Mucosa of gallbladder (tissue), 1 donor: ENCODE data around the gene MOK. TPM values are rescaled to one million over a fixed set of nuclear protein-coding genes. Genes with fewer than 3 reads are reported as not detected.
A peak's percentile ranks its signal among the peaks of the same experiment; 100 is the strongest.

Experiments used
- DNase-seq: peaks from one replicate; pipeline ENCODE4 v3.0.0-alpha.2; 2020; ENCODE audit warnings: low spot score
- total RNA-seq: library from RNA; stranded (reverse); gene quantifications from one replicate; pipeline ENCODE4 v1.2.1, GENCODE V29; 2021
- donor health status: DM: no; HTN: no; CAD: no.

MOK gene
- total RNA-seq, 1 donor from 2014 or later = 20.5 TPM

DNA sequence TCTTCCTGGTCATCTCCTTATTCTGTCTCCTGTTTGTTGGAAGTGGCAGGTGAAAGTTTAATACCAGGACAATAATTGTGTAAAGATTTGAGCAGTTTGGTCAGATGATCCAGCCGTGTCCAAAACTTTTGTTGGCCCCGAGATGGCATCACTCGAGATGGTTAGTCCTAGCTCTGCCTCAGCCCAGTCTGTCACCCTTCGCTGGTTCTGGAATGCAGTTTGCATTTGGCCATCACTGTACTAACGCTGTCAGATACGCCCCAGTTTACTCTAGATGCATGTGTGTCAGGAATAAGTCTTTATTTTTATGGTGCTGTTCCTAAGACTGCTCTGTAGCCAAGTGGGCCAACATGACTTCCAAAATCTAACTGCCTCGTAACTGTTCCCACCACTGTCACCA, 79.6 kb downstream of the MOK start:
- no peak for DNase-seq

DNA sequence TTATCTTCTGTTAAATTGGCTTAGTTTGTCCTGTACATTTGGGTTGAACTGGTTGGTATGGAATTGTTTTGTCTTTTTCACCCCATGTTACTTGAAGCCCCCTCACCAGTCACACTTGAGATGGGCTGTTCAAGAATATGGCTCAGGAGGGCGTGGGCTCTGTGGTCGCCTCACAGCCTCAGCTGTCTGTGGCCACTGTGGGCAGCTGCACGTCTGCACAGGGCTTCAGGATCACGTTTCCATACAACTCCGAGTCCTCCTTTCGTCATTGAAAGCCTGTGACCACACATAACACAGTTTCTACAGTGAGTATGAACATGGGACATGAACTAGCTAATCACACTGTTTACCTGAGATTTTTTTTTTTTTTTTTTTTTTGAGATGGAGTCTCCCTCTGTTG, 81.3 kb downstream of the MOK start:
- DNase-seq = no peak

DNA sequence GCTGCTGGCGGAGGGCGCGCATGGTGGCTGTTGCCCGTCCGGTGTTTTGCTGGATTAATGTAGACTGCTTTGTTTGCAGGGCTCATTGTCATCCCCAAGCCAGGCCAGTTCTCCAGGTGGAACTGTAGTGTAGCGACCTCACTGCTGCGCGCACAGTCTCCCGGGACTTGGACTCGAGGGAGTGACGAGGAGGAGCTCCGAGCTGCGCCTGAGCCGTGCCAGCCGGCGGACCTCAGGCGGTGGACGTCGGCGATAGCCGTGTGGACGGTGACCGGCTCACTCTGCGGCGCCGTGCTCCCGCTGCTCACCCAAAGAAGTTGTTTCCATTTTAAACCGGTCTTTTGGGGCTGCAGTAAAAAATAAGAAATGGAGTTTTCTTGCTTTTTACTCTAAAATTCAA, 82.2 kb downstream of the MOK start:
- no peak for DNase-seq

DNA sequence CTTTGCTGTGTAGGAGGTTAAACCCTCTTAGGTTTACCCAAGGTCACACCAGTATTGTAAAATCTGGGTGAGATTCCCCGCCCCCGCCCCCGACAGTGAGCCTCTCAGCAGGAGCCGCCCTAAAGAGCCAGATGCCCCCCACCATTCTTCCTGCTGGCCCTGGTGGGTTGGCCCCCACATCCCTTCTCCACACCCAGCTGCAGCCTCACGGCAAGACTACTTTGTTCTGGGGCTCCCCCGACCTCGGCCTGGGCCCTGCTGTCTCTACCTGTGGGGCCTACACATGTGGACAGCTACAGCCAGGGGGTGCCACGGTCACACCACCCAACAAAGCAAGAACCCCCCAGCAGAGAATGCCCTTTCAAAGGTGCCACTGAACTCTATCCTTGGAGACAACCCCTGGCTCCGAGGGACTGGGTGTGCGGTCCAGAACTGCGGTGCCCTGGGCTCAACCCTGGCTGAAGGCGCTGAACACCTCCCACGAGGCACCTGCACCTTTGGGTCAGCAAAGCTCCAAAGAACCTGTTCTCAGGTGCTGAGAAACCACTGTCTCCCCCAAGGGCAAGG, 82.9 kb downstream of the MOK start:
- no peak for DNase-seq

DNA sequence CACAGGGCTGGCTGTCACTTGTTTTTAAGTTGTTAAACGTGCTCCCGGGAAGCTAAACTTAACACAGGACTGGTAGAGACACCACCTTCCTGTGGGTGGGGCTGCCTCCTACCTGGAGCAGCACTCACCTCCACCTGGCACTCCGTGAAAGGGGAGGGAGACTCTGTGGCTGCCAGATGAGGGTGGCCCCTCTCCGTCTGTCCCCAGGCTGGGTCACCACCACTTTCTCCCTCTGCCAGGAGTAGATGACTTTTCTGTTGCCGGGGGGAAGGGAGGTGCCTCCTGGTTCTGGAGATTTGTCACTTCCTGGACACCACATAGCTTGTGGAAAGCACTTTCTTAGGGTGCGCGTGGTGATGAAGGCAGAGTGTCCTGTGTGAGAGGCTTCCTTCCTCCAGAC, 83.9 kb downstream of the MOK start:
- DNase-seq = no peak

DNA sequence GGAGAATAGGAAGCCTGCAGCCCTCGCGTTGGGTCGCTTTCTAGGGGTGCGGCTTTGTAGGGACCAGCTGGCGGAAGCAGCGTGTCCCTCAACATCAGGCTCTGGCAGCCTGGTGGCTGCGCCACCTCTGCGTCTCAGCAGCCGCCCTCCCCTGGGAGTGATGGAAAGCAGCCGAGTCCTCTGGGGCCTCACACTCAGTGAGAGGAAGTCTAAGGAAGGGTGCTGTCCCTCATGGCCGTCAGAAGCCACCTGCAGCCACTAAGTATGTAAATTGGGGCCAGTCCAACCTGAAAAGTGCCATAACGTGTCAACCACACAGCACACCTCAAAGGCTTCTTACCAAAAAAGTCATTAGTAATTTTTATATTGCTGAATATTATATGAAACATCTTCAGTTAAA, 84.9 kb downstream of the MOK start:
- DNase-seq = no peak

DNA sequence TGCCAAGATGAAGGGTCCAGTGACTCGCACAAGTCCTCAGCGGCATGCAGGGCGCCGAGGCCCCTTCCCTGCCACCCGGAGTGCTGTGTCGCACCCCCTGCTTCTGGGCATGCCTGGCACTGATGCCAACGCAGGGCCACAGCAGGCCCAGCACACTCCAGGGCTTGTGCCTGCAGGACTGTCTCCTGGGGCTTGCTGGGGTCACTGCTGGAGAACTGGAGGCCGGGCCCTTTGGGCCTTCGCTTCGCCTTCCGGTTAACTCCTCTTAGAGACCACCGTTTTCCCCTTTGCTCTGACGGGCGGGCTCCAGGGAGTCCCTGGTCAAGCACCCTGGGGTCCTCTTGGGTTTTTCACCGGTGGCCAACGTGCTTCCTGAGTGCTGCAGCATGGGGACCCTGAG, 85.6 kb downstream of the MOK start:
- no peak for DNase-seq

DNA sequence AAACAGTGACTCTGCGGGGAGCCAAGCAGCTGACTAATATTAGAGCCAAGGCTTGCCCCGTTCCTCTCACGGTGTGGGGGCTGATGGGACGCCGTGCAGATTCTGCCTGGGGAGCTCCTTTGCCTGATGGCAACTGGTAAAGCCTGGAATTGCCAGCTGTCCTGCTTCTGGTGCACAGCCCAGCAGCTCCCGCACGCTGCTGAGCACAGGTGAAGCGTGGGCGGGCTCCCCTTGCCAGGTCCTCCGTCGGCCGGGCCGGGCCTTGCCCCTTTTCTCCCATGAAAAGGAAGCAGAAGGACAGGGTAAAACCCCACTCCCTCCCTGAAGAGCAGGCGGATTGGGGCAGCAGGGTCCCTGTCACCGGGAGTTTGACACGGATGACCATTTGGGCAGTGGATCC, 86.3 kb downstream of the MOK start:
- no peak for DNase-seq

DNA sequence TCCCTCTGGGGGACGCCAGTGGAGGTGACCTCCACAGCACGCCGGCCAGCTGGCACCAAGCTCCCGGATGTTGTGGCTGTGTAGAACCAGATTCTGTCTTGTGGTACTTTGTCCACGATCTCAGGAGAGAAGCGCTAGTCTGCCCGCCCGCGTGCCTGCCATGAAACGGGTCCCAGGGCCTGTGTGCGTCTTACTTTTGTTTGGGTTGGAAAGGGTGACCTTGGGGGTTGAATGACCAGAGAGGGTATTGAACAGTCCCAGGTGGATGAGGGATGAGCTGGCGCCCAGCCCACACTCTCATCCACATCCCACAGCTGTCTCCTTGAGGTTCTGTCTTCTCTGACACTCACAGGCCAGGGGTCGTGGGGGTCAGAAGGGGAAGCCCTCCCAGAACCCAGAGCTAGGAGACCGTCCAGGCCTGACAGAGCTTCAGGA, 87.0 kb downstream of the MOK start:
- no peak for DNase-seq

DNA sequence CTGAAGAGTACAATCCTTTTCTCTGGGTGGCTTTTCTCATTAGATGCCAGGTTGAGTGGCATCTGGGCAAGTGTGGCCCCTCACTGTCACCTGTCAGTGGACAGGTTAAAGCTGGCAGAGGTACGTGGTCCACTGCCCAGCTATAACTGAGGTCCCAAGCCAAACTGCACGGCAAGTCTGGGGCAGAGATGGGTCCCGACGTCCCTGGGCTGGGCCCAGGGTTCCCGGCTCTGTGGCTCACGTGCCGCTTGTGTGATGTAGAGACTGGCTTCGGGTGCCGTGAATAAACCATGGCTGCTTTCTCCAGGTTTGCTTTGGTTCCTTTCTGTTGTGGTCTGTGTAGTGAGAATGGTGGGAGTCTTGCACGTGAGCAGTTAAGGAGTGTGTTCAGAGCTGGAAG, 87.6 kb downstream of the MOK start:
- DNase-seq = no peak

DNA sequence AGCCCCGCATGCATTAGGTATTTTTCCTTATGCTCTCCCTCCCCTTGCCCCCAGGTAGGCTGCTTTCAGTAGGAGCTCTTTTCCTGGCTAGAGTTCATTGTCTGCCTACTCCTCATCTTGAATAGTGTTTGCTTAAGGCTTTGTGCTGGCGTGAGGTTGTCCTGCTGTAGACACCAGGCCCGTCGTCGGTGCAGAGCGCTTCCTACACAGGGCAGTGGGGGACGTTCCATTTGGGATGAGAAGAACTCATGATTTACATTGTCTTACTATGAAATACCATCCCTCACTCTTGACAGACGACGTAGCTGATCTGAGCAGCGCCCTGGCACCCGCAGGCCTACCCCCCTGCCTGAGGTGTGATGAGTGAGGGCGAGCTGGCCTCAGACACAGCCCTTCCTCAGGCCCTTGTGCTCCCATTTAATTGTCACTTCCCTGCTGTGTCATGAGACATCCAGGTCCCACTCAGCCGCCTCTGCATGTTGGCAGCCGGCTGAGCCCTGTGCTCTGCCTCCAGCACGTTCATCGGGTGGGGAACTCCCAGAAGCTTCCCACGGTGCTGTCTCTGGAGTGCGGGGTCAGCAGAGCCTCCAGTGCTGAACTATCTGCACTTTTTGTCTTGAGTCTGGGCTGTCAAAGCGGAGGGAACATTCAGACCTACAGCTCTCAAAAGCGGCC, 89.3 kb downstream of the MOK start:
- no peak for DNase-seq

DNA sequence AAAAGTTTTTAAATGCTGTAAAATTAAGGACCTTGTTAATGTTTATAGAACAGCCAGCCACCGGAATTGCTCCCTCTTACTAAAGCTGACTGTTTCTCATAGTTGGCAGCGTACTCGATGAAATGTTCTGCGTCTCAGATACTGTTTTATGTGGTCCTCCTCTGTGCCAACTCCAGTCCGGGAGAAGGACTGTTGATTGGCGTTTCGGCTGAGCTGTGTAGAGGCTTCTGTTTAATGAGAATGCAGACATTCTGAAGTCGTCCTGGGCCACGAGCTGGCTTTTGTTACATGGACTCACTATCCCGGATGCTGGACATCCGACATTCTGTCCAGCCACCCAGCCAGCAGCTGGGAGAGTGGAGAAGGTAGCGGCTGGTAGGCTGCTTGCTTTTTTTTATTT, 89.9 kb downstream of the MOK start:
- peak; percentile 33 for DNase-seq

DNA sequence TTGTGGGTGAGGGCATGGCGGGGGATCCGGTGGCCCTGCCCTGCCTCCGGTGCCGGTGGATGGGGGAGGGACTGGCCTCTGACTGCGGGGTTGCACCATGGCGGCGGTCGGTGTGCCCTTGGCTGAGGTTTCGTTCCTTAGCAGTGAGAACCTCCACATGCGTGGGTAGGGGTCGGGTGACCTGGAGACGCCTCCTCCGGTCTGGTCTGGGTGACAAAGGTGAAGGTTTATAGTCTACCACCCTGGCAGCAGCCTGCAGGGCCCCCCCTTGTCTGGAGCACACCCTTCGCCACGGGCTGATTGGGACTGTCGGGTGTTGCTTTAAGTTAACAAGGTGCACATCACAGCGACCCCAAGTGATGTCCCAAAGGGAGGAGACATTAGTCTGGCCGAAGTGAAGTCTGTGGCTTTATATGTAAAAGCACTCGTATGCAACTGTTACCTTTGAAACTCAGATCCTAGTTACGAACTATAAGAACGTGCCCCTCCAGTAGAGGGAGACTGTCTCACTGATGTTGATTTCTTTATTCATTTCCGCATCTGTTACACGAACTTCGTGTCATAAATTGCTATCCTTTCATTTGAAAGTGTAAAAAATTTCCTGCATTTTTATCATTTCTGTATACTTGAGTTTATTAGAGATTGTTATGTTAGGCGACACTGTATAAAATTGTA, 90.8 kb downstream of the MOK start:
- DNase-seq = no peak

DNA sequence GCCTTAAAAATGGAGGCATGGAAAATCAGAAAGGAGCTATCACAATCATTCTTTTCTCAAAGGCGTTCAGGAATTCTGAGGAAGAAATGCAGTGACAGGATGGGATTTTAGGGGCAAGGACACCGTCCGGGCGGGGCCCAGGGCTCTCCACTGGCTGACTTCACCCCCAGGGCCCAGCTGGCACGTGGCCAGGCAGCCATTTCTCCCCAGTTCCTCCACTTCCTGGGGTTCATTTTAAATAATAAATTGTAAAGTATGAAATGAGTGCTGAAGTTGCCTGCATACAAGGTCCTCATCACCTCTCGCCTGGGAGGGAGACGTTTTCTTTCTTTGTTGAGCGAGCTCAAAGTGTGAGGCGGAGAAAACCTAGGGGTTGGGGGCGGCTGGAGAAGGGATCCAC, 91.5 kb downstream of the MOK start:
- DNase-seq = no peak

DNA sequence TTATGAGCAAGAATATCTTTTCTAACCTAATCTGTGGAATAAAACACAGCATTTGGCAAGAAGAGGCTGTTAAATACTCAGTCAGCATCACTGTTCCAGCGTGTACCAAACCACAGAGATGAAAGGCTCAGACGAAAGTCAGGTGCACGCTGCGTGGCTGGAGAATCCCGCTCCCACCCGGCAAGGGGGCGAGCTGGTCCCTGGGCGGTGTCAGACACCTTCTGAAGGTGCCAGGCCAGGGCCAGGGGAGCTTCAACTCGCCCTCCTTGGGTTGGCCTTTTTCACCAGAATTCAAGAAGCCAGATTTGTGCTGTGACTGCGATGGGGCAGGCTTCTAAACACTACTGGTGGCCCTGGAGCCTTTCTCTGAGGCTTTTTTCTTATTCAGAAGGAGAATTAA, 92.1 kb downstream of the MOK start:
- DNase-seq = no peak

DNA sequence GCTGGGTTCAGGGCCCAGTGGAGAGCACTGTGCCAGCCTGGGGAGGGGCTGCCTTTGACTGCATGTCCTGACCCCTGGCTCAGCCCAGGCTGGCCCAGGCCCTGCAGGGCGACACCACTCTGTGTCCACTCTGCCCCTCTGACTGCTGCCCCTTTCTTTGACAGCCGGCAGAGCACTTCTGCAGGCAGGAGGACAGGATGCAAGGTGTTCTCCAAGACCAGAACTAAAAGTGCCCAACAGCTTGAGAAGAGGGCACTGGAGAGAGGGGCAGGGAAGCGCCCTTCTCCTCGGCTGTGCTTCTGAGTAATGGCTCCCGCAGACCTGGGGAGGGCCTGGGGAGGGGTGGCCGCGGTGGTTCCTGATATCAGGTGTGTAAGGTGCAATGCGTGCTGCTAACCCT, 92.6 kb downstream of the MOK start:
- no peak for DNase-seq

DNA sequence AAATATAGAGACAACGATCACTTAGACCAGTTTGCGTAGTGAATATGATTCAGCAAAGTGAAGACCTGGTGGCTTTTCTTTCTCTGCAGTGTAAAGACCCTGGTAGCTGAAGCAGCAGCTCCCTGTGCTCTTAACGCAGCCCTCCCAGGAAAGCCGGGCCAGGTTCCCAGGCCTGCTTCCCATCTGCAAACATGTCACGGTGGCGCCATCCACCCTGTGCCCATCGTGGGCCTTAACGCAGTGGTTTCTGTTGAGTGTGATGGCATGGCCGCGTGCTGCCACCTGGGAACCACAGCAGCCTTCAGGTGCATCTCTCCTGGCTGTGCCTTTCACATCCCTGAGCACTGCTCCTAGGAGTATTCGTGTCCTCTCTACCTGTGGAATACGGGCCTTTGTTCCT, 93.7 kb downstream of the MOK start:
- no peak for DNase-seq

DNA sequence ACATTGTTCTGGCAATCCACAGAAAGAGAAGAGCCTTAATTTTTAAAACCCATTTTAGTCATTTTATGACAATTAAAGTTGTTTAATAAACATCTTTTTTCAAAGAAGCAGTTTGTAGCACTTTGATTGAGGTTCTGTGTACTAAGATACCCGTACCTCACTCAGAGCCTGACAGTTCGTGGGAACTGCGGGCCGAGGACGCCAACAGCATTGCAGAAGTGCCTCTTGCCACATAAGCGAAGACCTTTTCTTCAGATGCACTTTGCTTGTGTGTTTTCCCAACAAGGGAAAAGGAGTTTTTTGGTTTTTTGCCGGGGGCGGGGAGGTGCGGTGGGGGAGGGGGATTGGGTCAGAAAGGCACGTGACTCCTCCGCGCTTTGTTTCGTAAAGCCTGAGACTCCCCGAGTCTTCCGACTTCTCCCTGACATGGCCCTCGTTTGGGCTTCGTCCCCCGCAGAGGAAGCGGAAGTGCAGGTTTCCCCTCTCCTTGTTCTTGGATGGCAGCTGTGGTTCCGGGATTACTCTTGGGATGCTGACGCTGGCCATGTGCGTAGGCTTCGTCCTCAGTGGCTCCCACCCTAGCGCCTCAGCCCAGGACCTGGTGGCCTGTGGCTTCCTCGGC, 94.4 kb downstream of the MOK start:
- DNase-seq = no peak

DNA sequence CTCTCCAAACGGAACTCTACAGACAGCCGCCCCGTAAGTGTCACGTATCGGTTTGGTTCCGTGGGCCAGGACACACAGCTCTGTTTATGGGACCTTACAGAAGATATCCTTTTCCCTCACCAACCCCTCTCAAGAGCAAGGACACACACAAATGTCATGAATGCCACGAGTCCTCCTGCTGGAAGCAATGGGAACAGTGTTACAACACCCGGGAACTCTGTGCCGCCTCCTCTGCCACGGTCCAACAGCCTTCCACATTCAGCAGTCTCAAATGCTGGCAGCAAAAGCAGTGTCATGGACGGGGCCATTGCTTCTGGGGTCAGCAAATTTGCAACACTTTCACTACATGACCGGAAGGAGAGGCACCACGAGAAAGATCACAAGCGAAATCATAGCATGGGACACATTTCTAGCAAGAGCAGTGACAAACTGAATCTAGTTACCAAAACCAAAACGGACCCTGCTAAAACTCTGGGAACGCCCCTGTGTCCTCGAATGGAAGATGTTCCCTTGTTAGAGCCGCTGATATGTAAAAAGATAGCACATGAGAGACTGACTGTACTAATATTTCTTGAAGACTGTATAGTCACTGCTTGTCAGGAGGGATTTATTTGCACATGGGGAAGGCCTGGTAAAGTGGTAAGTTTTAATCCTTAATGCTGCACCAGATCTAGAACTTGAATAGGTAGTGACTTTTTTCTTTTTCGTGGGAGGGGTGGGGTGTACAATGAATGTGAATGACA, 95.6 kb downstream of the MOK start:
- no peak for DNase-seq

DNA sequence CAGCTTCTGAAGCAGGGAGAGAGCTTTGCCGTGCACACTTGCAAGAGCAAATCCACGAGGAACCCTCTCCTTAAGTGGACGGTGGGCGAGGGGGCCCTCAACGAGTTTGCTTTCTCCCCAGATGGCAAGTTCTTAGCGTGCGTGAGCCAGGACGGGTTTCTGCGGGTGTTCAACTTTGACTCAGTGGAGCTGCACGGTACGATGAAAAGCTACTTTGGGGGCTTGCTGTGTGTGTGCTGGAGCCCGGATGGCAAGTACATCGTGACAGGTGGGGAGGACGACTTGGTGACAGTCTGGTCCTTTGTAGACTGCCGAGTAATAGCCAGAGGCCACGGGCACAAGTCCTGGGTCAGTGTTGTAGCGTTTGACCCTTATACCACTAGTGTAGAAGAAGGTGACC, 96.2 kb downstream of the MOK start:
- no peak for DNase-seq

DNA sequence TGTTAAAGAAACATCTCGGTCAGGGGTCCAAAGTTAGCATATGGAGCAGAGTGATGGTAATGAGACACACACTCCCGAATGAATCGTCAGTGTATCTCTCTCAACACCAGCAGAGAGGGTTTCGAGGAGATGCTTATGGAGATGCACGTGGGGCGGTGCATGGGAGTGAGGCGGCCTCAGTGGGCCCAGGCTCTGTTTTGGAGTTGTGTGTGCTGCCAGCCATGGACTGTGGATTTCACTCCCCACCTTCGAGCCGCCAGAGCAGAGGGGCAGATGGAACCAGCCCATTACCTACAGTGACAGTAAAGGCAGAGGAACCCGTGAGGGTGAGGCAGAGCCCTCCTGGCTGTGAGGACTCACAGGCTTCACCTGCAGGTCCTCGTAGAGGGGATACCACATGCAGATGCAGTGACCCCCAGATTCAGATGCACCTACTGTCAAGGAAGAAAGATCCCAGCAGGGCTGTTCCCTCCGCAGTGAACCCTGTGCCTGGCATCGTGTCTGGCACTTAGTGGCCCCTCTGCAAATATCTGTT, 97.1 kb downstream of the MOK start:
- no peak for DNase-seq

DNA sequence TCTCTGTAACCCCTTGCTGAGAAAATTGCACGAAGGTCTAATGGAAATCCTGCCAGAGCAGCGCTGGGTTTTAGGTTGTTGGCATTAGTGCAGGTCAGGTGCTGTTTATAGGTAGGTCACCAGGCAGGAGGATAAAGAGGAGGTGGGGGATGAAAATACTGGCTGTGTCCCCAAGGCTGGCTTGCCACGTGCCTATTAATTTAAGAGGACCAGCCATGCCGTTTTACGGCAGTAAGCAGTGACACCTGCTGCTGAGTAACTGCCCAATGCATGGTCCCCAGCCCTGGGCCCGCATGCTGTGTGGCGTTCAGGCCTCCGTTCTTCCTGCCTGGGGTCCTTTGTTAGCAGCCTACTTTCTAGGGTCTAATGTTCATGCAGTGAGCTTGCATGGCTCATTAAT, 98.0 kb downstream of the MOK start:
- DNase-seq = no peak
